ENCODE data around the gene RNF212.

- TF ChIP-seq, protein P1, sequence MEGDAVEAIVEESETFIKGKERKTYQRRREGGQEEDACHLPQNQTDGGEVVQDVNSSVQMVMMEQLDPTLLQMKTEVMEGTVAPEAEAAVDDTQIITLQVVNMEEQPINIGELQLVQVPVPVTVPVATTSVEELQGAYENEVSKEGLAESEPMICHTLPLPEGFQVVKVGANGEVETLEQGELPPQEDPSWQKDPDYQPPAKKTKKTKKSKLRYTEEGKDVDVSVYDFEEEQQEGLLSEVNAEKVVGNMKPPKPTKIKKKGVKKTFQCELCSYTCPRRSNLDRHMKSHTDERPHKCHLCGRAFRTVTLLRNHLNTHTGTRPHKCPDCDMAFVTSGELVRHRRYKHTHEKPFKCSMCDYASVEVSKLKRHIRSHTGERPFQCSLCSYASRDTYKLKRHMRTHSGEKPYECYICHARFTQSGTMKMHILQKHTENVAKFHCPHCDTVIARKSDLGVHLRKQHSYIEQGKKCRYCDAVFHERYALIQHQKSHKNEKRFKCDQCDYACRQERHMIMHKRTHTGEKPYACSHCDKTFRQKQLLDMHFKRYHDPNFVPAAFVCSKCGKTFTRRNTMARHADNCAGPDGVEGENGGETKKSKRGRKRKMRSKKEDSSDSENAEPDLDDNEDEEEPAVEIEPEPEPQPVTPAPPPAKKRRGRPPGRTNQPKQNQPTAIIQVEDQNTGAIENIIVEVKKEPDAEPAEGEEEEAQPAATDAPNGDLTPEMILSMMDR (IDR thresholded peaks at IDR 0.05) = no peak
- no peak for TF ChIP-seq POLR2AphosphoS5 (IDR thresholded peaks at IDR 0.05)
- TF ChIP-seq POLR2A (IDR thresholded peaks at IDR 0.05; ENCODE audit: low read depth) = no peak
- no peak for TF ChIP-seq EP300 (IDR thresholded peaks at IDR 0.05)
These were observed 61.1 kb downstream of the RNF212 start for GRCh38 chr4:1052231-1052671.

All from esophagus muscularis mucosa (tissue), 4 donors.